Activated gamma-delta T cell treated with anti-CD3 and anti-CD28 coated beads, Interleukin-2, amount 50 U/mL, for 16 hours (primary cell): ENCODE results near the gene B4GALT6.

Experiments
- DNase-seq: peaks from one replicate; pipeline ENCODE4 v3.0.0-alpha.2; 2020; ENCODE audit warnings: low read depth

Gene B4GALT6

DNA sequence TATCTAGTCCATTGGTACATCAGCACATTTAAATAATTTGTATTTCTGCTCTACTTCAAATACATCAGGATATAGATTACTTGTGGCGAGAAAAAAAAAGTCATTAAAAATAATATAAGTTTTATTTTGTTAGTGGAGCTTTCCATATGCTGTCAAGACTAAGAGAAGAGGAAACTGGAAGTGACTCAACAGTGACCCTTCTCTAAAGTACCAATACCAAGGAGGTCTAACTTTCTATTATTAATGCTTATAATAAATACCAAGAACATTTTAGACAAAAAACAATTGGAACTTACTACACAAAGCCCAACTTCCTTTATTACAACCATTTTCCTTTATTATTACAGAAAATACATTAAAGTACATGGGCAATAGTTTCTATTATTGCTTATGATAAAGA lies 52.9 kb downstream of the B4GALT6 start:
- DNase-seq, result no peak

DNA sequence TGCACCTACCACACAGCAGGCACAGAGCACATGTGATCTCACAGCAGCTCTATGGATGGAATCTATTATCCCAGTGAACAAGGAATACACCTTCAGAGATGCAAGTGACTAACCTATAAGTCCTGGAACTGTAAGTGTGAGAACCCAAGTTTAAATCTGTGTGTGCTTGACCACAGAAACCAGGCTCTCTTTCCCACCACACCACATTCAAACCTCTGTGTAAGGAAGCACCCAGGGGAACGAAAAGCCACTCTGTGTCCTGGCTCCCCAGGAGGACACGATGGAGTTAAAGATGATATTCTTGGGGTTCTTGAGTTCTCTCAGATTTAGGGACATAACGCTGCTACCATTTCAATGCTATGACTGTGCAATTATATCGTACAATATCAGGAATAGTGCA lies 53.8 kb downstream of the B4GALT6 start:
- DNase-seq, result no peak

DNA sequence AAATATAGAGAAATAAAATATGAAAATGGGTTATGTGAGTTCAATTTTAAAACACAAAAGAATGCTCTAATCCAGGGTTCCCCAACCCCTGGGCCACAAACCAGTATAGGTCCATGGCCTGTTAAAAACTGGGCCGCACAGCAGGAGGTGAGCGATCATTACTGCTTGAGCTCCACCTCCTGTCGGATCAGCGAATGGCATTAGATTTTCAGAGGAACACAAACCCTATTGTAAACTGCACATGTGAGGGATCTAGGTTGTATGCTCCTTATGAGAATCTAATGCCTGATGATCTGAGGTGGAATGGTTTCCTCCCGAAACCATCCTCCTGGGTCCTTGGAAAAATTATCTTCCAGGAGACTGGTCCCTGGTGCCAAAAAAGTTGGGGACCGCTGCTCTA lies 58.0 kb downstream of the B4GALT6 start:
- DNase-seq, result no peak

DNA sequence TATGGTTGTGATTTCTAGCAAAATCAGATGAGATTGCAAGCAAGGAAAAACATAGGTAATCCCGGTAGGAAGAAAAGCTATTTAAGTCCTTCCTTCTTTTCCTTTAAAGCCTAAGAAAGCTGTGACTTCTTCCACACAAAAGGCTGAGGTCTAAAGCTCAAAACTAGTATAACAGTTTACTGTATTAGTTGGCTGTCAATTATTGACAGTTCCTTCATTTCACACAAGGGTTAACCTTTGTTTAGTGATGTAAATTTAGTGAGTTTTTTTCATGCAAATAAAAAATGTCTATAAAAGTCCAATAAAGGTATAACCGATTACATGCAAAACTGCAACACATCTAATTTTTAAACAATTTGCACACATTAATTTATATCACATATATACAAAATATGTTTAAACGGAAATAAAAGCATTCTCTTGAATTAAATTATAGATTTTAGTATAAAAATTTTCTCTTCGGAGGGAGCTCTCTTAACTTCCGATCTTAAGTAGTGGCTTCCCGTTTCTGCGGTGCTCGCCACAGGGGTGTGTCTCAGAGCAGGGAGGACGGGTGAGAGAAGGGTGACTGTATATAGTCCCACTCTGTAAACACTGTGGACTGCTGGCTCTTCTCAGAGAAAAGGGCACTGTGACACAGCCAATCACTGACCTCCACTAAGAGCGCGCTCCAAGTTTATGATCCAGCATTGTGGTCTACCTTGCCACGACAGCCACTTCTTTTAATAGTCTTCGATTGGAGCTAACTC lies 59.3 kb downstream of the B4GALT6 start:
- DNase-seq, result no peak

DNA sequence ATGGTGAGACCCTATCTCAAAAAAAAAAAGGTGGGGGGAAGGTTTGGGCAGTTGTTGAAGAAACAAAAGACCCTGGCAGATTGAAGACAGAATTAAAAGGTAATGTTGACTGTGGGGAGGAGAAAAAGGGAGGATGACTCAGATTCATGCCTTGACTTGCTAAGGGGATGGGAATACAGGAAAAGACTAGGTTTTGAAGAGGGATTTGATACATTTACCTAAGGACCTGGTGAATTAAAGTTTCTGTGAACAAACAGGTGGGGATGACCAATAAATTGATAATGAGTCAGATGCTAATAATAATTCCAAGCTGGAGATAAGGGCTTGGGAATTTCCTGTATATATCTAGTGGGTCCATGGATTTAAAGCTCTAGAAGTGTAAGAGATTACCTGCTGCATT lies 65.1 kb downstream of the B4GALT6 start:
- DNase-seq, result no peak

DNA sequence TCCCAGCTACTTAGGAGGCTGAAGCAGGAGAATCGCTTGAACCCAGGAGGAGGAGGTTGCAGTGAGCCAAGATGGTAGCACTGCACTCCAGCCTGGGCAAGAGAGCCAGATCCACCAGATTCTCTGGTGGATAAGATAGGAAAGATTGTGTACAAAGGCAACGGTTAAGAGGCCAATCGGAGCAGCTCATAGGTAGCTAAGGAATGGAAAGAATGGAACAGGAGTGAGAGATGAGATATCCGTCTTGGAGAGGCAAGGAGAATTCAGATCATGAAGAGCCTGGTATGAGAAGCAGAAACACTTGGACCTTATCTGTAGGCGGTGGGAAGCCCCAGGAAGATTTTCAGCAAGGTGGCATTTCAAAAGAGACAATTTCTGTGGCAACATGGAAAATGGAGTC lies 65.6 kb downstream of the B4GALT6 start:
- DNase-seq, result no peak

DNA sequence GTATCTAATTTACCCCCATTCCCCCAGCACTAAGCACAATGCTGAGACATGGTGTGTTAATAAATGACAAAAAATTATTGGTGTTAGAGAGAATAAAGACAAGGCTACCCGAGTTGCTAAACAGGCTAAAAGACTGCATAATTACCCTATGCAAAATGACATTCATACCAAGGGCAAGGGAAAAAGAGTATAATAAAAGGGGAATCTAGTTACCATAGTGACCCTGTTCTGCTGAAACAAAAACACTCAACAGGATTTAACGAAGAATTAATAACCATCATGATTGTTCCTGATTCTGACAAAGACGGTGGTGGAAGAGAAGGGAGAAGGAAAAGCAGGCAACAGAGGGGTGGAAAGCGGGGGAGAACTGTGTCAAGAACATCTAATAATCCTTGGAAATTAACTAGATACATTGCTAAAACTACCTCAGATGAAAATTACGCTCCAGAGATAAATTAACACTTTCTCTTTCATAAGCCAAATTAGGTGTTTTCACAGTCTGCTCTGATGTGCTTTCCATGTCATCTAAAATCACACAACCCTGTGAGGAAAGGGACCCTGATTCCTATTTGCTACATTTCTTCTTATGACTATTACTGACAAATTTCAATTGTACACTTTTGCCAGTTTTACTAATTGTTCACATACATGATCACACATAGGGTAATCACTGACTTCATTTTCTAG lies 67.2 kb downstream of the B4GALT6 start:
- DNase-seq, result no peak

DNA sequence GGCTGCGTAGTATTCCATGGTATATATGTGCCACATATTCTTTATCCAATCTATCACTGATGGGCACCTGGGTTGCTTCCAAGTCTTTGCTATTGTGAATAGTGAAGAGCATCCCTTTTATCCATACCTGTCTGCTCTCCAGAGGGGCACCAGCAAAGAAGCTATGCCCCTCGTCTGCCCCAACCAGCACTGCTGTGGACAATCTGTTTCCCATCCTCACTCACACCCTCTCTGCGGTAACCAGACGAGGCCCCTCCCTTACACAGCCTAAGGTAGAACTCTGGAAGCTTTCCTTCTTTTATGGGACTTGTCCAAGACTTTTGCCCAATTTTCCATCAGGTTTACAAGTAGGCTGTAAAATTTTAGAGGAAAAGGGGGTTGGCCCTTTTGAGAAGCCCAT lies 67.8 kb downstream of the B4GALT6 start:
- no peak for DNase-seq

DNA sequence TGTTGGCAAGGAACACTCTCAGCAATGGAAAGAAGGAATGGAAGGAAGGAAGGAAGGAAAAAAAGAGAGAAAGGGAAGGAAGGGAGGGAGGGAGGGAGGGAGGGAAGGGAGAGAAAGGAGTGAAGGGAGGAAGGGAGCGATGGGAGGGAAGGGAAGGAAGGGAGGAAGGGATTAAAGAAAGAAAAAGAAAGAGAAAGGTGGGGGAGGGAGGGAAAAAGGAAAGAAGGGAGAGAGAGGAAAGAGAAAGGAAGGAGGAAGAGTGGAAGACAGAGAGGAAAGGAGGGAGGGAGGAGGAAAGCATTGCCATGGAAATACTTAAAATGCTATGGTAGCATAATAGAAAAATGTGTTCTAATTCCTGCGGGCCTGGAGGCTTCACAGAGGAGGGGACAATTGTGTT lies 70.3 kb downstream of the B4GALT6 start:
- DNase-seq, result no peak

DNA sequence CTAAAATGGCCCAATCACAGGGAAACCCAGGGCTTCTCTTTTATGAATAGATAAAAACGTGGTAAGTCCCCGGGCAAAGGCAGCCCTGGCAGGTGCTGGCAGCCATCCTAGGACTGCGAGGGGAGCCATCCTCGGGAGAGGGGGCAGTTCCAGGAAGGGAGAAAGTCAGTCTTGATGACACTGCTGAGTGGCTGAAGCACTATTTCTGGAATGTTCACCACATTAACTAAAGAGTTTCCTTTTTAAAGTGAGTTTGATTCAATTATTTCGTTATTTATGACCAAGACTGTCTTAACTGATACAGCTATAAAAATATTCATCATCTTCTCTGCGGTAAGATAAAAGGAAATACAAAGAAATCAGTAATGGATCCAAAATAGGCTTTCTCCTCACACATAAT lies 72.3 kb downstream of the B4GALT6 start:
- no peak for DNase-seq

DNA sequence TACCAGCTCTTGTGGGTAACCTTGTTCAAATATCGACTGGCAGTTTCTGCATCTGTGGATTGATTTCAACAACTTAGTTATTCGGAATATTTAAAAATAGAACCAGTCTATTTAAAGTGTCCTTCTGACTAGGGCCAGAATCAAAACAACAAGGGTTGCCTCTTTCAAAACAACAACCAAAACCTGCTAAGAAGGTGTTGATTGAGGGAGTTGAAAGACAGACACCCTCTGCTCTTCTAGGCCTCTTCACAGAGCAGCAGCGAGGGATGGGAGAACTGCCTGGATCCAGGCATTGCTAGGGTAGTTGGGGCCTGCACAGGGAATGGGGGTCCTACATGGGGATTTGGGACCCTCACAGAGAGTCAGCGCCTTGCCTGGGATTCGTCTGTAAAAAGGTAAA lies 72.9 kb downstream of the B4GALT6 start:
- DNase-seq, result no peak

DNA sequence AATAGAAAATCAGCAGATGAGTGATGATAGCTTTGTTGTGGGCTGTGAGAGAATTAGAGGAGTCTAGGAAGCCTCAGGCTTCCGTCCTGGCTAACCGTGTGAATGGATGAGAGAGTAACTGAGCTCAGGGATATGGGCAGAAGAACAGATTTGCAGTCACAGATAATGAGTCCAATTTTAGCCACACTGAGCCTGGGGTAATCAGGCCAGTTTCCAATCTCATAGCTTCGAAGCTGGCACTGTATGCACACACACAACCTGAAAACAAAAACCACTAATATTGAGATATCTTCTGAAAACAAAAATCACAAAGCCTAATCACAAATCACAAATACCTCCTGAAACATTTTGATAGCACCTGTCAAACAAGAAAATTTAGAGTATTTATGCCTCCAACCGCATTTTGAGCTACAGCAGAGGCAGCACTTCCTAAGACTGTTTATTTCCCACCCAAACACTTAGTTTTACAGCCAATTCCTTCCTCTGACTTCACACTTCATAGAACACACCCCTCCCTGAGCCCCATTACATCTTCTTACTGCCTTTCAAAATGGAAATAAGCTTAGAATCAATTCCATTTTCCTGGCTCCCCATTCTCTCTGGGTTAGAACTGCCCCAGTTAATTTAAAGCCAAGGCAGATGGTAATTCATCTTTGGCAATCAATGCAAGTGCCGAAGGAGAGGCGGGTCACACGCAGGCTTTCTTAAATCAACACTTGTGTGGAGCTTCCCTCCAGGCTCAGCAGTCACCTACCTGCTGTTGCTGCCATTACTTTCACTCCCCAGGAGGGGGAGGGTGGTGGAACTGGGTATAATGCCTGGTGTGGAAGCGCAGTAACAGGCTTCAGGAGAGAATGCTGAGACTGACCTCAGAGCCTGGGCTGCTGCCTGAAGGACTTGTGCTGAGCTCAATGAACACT lies 73.8 kb downstream of the B4GALT6 start:
- DNase-seq, result no peak

DNA sequence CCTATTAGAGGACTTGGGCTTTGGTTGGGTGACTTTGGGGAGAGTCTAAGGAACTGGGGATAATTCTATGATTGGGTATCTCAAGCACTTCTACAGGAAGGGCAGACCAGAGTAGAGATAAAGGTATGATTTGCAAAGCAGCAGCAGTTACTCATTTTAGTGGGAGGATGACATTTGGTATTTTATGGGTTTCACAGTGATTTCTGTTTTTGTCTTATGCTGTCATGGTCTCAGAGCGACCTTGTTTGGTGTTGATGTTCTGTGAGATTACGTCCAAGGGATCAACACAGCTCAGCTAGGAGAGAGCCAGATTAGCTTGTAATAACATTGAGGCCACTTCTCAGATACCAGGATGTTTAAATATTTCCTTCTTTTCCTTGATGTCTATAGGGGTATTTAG lies 74.5 kb downstream of the B4GALT6 start:
- no peak for DNase-seq

DNA sequence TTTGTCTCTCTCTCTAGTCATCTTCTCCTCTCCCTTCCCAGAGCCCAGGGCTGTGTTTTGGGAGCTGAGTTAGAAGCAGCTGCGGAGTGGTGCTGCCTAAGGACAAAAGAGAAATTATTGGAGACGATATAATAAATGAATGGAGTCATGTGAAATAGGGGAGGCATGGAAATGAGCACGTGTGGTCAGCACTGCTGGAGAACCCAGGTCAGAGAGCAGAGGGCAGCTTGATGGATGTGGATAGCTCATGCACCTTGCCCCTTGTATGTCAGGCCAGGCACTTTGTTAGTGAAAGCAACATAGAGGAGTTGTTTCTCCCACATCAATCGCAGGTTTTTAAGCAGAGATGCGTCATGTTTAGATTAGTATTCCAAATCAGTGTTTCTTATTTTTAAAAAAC lies 77.0 kb downstream of the B4GALT6 start:
- DNase-seq, result no peak

DNA sequence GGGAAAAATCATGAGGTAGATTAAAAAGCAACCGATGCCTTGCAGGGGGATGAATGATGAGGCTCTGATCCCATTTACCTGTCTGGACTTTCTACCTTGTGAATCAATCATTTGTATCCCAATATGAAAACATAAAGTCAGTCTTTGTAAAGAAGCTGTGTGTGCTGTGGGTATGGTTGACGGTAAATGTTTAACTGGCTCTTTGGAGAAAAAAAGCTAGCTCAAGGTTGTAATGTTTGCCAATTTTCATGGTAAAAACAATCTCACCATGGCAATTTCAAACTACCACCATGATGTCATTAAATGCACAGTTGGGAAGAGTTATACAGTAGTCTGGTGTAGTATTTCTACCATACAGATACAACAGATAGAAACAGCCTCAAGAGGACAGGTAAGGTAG lies 78.1 kb downstream of the B4GALT6 start:
- DNase-seq, result no peak

DNA sequence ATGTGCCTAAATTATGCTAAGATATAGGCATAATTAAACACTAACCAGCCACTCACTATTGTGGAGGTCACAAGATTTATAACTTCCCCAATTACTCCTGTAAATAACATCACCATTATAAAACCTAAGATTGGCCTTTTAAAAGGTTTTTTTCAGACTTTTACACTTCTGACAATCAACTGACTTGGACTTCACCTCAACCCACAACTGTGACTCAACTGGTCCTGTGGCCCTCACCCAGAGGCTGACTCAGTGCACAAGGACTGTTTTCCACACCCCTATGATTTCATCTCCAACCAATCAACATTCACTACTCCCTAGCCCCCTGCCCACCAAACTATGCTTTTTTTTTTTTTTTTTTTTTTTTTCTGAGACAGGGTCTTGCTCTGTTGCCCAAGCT lies 81.1 kb downstream of the B4GALT6 start:
- DNase-seq, result no peak

DNA sequence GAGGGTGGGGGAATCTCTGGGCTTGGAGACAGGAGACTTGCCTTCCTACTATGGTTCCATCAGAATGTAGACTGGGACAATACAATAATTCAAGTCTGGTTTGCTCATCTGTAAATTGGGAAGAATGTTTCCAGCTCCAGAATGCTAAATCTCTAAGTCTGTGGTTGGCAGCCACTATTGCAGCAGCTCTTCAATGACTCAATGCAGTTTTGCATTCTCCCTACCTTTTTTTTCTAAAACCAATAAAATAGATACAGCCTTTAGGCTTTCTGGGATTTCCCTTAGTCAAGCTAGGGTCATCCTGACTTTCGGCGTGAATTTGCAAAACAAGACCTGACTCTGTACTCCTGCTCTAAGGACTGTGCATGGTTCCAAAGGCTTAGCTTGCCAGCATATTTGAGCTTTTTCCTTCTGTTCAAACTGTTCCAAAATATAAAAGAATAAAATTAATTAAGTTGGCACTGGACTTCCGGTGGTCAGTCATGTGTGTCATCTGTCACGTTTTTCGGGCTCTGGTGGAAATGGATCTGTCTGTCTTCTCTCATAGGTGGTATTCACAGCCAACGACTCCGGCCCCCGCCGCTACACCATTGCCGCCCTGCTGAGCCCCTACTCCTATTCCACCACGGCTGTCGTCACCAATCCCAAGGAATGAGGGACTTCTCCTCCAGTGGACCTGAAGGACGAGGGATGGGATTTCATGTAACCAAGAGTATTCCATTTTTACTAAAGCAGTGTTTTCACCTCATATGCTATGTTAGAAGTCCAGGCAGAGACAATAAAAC lies 86.2 kb downstream of the B4GALT6 start:
- no peak for DNase-seq

DNA sequence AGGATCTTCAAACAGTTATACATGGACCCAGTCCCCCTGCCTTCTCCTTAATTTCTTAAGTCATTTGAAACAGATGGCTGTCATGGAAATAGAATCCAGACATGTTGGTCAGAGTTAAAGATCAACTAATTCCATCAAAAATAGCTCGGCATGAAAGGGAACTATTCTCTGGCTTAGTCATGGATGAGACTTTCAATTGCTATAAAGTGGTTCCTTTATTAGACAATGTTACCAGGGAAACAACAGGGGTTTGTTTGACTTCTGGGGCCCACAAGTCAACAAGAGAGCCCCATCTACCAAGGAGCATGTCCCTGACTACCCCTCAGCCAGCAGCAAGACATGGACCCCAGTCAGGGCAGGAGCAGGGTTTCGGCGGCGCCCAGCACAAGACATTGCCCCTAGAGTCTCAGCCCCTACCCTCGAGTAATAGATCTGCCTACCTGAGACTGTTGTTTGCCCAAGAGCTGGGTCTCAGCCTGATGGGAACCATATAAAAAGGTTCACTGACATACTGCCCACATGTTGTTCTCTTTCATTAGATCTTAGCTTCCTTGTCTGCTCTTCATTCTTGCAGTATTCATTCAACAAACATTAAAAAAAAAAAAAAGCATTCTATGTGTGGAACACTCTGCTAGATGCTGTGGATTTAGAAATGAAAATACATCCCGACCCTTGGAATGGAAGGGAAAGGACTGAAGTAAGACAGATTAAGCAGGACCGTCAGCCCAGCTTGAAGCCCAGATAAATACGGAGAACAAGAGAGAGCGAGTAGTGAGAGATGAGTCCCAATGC lies 88.1 kb downstream of the B4GALT6 start:
- no peak for DNase-seq

DNA sequence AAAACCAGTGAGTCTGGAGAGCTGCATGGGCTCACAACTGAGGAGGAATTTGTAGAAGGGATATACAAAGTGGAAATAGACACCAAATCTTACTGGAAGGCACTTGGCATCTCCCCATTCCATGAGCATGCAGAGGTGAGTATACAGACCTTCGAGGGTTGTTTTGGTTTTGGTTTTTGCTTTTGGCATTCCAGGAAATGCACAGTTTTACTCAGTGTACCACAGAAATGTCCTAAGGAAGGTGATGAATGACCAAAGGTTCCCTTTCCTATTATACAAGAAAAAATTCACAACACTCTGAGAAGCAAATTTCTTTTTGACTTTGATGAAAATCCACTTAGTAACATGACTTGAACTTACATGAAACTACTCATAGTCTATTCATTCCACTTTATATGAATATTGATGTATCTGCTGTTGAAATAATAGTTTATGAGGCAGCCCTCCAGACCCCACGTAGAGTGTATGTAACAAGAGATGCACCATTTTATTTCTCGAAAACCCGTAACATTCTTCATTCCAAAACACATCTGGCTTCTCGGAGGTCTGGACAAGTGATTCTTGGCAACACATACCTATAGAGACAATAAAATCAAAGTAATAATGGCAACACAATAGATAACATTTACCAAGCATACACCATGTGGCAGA lies 89.1 kb downstream of the B4GALT6 start:
- DNase-seq, result no peak

DNA sequence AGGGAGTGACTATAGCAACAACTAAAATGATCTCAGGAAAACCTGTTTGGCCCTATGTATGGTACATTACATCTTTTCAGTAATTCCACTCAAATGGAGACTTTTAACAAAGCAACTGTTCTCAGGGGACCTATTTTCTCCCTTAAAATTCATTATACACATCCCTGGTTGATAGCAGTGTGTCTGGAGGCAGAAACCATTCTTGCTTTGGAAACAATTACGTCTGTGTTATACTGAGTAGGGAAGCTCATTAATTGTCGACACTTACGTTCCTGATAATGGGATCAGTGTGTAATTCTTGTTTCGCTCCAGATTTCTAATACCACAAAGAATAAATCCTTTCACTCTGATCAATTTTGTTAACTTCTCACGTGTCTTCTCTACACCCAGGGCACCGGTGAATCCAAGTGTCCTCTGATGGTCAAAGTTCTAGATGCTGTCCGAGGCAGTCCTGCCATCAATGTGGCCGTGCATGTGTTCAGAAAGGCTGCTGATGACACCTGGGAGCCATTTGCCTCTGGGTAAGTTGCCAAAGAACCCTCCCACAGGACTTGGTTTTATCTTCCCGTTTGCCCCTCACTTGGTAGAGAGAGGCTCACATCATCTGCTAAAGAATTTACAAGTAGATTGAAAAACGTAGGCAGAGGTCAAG lies 91.7 kb downstream of the B4GALT6 start:
- DNase-seq, result no peak
